GM21423 (cell line): ENCODE measurements around the gene PASK.

Experiments
- ATAC-seq: cut with Tn5 transposase; IDR thresholded peaks from one replicate; pipeline ENCODE4 v1.9.1; 2021; ENCODE audit warnings: mild to moderate bottlenecking, moderate library complexity; ENCODE audit not compliant: unreplicated experiment

The PASK gene

DNA sequence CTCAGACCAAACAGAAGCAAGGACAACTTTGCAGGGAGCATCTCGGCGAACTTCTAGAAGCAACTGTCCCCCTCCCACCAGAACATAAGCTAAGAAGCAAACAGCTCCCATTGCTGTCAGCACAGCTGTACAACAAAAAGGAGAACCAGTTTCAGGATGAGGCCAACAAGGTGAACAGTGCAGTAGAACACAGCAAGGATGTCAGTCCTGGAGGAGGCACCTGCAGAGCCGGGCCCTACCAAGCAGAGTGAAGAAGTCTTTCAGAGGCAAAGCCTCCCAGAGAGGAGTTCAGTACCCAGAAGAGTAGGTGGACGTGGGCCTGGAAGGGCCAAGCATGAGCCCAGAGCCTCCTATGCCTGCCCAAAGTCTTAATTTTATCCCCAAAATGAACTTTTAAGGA, 1.0 kb downstream of the PASK start:
- ATAC-seq = no peak

DNA sequence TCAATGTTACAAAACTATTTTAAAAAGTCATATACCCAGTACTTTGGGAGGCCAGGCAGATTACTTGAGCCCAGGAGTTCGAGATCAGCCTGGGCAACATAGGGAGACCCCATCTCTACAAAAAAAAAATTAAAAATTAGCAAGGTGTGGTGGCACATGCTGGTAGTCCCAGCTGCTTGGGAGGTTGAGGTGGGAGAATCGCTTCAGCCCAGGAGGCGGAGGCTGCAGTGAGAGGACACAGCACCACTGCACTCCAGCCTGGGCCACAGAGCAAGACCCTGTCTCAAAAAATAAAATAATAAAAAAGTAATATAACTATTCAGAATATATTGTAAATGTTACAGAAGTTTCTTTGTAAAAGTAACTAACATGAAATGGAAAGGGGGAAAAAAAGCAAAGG, 1.9 kb downstream of the PASK start:
- no peak for ATAC-seq

DNA sequence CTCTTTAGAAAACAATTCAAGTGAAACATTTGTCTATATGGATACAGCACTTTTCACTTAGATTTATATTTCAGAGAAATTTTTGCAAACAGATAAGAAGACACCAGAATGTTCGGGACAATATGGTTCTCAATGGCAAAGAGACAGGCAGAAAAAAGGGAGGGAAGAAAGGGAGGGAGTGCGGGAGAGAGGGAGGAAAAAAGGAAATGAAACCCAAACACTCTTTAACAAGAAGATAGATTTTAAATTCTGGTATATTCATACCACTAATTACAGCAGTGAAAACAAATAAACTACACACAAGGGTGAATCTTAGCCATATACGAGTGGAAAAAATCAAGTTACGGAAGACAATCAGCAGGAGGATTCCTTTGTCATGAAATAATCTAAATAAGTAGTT, 3.0 kb downstream of the PASK start:
- no peak for ATAC-seq

DNA sequence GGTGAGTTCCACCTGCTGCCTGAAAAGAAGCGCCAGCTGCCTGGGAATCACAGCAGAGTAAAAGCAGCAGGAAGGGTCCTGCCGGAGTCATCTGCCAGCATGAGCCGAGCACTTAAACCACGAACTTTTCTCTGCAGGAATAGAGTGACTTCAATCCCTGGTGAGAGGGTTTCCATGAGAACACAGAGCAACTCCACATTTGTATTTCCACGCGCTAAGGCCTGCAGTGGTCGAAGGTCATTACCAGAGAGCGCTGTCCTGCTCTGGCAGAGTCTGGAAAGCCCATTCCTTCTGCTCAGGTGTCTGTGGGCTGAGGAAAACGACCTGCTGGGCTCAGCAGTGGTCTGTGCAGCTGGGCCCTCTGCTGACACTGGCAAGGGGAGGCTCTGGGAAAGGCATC, 6.7 kb downstream of the PASK start:
- ATAC-seq = no peak

DNA sequence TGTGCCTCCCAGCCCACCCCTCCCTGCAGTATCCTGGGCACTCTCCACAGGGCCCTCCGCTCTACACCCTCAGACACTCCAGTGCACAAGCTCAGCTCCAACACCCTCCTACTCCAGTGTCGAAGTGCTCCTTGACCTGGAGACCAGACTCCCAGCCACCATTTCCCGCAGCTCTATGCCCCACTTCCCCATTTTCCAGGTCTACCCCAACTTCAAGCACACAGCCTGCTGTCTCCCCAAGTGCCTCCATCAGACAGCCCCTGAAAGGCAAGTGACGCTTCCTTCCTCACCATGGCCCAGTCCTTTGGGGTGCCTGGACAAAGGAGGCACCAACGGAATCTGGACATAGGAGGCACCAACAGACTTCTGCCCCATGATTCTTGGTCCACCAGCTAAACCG, 7.2 kb downstream of the PASK start:
- ATAC-seq = no peak

DNA sequence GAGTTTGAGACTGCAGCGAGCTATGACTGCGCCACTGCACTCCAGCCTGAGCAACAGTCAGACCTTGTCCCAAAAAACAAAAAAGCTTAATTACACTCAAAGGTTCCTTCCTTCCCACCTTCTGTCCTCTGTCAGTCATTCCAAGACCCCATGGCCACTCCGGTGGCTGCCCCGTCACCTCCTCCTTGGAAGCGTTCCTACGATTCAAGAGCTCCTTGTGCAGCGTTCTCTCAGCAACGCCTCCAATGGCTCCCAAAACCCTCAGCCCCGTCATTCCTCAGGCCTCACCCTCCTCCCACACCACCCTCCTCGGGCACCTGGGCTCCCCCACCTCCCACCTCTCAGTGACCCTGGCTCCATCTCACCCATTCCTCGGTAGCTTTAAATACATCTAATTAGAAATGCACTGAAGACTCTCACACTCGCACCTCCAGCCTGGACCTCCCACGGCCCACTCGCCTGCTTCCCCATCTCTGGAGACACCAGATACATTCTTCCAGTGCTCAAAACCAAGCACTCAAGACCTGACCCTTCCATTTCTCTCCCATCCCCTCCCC, 8.0 kb downstream of the PASK start:
- no peak for ATAC-seq

DNA sequence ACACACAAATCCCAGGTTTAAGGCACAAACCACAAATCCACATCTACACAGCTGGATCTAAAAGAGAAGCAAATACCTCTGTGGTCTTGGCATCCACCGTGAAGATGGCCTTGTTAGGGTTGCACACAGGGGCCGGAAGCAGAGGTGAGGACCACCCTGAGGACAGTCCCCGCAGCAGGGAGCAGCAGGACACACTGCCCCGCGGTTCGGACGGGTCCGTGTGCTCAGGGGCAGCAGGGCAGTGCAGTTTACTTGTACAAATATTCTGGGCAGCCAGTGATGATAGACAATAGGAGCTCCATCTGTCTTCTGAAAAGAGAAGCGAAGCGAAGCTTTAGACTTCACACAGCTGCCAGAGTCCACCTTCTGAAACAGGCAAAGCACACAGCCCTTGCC, 8.8 kb downstream of the PASK start:
- no peak for ATAC-seq

DNA sequence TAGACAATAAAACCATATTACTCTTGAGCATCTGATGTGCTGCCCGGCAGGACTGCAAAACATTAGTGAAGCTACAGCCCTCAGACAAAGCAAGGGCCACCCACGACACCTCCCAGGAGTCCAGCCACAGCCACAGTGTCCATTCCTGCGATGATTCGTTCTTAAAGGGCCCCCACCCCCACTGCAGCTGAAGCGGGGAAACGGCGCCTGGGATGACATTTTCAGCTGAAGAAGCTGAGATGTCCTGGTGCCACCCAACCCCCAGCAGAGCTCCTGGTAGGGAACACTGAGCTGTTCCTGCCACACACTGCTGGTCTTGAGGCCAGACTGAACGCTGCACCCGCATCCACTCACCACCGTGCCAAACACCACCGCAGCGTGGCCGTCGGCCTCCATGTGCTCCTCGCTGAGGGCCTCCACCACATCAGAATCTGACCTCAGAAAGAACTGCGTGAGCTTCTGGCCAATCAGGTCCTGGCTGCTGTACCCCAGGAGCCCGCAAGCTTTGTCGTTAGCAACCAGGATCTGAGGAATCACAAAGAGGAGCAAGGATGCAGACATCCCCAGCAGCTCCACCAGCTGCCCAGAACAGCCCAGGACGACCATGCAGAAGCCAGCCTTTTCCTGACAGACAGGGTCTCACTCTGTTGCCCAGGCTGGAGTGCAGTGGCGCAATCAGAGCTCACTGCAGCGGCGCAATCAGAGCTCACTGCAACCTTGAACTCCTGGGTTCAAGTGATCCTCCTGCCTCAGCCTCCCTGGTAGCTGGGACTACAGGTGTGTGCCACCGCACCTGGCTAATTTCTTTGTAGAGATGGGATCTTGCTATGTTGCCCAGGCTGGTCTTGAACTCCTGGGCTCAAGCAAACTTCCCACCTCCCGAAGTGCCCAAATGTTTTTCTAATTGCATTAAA, 9.5 kb downstream of the PASK start:
- ATAC-seq = no peak

DNA sequence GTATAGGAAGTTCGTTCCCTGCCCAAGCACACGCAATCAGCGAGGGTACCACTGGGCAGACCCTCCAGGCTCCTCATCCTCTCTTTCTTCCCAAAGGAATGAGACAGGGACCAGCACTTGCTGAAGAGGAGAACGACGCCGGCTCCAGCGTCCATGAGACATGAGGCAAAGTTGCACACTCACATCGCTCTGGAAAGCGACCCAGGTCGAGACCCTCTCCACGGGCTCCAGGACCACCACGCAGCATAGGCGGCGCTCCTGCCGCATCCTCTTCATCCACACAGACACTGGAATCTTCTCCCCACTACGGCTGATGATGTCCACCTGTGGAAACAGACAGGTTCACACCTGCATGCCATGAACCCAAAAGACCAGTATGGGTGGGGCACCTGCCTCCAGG, 10.8 kb downstream of the PASK start:
- no peak for ATAC-seq

DNA sequence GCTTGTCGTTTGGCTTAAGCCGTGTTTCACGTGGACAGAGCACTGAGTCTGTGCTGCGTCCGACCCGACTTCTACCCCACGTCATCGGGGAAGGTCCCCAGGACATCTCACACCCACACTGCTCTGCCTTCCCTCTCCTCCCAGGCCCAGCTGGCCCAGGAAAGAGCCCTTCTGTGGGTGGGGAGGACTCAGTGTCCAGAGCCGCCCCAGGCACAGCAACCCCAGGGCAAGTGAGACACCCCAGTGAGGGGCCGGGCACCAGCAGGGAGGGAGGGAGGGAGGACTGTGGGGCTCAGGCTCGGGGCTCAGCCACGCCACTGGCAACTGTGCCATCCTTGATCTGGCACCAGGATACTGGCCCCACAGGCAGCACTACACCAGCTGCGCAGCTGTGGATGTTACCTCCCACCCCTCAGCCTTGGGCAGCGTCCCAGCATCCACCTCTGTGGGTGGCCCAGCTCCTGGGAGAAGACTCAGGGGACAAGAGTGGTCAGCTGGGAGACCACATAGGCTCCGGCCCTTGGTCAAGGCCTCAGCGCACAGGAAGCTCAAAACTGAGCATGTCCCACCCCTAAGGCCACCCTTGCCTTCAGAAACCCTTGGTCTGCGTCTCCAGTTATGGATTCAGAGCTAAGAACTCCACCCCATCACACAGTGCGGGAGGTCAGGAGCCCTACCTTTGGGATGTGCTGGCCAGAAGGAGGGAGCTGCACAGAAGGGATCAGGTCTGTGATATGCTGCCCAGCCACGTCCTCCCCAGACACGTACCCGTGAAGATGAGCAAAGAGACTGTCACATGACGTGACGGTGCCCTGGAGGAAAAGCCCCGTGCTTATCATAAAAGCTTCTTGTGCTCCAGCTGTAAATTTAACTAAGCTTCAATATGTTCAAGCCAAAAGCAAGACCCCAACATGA, 11.7 kb downstream of the PASK start:
- no peak for ATAC-seq

DNA sequence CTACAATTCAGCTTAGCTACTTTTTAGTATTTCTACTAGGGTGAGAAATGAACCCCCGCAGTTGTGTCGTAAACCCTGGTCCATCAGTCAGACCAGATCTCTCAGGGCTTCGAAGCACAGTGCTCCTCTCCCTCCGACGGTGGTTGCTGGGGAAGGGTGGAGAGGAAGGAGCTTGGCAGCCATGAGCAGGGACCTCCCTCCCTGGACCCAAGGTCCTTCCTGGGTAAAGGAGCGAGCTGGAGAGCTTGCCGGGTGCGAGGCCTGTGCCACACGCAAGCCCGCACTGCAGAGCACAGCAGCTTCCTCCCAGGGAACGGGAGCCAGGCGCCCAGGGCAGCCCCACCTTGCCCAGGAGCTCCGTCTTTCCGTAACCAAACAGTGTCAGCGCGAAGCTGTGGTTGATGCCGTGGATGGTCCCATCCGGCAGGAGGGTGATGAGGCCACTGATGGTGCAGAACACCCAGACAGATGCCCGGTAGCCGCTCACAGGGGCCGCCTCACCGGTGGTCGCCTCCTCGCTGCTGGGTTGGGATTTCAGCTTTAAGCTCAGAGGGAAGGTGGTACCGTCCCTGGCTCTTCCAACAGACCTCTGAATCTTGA, 12.5 kb downstream of the PASK start:
- ATAC-seq = no peak

DNA sequence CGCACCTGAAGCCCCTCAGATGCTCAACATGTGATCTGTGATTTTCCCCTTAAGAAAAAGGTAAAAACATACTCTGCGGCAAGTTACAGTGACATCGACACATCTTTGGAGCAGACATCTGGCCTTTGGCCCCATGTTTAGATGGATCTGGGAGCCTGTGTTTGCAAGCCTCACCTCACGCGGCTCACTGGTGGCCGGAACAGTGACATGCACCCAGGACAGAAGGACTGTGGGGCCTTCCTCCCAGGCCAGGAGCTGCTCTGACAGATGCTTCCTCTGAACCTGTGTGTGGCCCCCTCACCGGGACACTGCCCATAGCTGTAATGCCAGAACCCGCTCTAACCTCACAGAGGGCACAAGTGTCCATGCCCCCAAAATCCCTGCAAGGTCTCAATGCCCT, 13.1 kb downstream of the PASK start:
- ATAC-seq = no peak

DNA sequence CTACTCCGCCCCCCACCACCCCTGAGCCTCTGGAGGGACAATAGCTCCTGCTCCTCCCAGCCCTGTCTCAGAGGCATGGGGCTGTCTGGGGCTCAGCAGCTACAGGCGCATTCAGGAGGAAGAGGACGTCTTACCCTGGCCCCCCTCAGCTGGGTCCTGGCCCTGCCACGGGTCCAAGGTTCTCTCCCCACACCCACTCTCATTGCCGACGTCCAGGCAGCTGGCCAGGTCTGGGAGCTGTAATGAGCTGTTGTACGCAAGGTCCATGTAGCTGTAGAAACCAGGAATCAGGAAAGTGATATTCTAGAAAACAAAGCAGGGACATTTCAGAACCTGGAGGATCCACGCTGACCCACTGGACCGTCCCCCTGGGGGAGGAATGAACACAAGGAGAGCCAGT, 13.5 kb downstream of the PASK start:
- ATAC-seq = no peak

DNA sequence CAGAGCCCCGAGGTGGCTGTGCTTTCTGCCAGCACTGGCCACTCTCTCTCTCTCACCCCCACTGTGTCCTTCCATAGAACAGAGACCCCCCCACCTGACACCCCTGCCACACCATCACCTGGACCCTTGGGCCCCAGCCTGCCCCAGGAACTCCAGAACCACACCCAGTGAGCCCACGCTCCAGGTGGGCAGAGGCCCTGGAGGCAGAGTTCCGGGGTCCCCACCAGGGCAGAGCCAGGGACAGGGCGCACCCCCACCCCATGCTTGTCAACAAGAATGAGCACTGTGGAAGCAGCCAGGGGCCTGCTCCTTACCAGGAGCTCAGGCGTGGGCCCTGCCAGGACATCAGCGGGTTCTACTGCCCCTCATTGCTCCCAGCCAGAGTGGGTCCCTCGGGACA, 14.6 kb downstream of the PASK start:
- ATAC-seq = no peak

DNA sequence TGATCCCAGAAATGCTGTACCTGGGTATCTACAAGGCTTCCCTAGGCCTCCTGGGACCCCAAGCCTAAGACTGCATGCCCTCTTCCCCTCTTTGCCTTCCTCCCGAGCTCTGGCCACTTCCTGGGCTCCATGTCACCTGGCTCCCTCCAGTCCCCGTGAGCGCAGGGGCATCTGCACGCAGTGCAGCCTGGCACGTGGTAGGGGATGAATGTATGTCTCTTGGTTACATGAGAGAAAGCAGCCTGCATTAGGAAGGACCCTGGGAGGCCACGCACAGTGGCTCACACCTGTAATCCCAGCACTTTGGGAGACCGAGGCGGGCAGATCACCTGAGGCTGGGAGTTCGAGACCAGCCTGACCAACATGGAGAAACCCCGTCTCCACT, 15.8 kb downstream of the PASK start:
- no peak for ATAC-seq

DNA sequence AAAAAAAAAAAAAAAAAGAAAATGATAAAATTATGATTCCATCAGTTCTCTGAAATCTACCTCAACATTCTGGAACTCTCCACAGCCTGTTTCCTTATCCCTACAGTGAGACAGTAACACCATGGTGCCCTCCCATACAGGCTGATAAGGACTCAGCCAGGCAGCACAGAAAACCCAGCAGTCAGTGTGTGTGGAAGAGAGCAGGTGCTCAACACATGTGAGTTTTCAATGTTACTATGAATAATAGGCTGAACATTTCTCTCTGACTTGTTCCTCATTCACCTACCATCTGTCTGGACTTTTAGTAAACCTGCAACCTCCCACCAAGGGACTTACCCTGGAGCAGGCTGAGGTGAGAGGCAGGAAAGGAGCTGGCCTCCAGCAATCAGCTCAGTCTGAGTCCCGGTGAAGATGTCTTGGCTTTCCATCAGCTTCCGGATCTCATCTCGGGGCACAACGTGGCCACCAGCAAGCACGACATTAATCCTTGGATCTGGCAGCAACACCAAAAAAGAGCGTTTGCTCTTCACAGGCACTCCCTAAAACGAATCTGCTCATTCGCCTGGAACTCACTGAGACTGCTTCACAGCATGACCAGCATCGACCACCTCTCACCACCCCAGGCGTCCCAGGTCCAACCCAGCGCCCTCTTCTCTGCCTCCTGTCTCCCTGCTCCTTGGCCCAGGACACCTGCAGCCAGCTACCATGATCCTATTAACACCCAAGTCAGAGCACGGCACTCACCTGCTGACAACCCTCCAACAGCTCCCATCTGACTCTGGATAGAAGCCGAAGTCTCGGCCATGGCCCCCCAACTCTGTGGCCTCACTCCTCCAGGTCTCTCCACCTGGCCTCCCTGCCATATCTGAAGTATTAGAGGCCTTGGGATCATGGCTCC, 16.5 kb downstream of the PASK start:
- ATAC-seq = no peak

DNA sequence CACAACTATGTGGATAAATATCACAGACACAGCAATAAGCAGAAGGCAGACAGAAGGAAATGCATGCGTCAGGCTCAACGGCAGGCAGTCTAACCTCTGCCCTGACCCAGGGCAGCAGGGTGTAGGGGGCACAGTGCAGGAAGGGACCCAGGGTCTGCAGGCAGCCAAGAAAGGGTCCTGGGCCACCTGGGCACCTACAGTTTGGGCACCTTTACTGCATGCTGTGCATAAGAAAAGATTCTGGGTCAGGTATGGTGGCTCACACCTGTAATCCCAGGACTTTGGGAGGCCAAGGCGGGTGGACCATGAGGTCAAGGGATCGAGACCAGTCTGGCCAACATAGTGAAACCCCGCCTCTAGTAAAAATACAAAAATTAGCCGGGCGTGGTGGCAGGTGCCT, 17.7 kb downstream of the PASK start:
- no peak for ATAC-seq

DNA sequence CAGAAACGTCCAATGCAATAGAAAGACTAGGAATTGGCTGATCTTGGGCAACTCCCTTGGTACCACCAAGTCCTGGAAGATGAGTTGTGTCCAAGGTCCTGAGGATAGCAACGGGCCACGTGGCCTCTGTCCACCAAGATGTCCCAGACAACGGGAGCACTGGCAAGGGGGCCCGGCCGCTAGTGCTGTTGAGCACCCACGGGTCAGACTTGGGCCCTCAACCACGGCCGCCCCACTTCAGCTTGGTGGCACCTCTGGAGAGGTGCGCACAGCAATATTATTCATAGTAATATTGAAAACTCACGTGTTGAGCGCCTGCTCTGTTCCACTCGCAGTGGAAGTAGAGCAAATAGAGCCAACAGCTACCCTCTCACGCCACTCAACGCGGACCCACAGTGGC, 19.0 kb downstream of the PASK start:
- ATAC-seq = no peak

DNA sequence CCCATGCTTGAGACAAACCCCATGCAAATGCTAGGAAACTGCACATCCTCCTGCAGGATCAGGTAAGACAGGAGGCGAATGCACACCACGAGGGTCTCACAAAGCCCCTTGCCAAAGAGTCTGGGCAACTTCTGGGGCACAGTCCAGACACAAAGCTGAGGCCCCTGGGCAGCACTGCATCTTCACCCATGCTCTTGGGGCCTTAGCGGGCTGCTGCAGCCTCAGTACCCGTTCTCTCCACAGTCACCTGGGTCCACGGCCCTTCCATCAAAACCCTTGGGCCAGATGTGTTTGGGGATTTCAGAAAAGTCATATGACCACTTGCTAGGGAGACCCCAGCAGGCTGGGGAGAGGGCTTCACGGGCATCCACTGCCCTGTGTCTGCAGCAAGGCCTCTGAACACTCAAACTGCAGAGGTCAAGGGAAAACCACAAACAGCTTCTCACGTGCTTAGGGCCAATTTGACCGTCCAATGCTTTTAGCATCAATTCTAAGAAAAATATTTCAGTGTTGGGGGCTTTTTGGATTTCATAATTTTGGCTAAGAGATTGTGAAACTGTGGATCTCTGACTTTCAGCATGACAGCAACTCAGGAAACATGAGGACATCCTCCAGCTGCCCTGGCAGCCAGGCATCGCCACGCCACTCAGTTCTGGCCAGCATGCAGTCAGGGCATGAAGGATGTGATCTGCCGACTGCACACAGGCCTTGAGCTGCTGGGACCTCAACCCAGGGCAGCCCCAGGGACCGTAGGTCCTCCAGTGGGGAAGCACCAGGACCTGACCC, 20.0 kb downstream of the PASK start:
- no peak for ATAC-seq

DNA sequence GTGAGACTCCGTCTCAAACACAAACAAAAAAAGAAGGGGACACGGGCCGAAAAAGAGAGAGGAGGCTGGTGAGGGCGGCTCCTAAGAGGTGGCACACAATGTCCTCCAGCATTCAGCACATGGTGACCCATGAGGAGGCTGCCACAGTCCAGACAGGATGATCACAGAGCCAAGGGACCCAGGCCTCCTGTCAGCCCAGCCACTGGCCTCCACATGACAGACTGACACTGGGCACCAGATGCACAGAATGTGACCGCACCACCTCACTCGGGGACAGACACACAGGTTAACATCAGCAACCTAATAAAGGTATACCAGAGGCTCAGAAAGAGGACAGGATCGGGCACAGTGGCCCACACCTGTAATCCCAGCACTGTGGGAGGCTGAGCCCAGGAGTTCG, 21.0 kb downstream of the PASK start:
- no peak for ATAC-seq
